ENCODE results near the gene PRSS48.

DNA sequence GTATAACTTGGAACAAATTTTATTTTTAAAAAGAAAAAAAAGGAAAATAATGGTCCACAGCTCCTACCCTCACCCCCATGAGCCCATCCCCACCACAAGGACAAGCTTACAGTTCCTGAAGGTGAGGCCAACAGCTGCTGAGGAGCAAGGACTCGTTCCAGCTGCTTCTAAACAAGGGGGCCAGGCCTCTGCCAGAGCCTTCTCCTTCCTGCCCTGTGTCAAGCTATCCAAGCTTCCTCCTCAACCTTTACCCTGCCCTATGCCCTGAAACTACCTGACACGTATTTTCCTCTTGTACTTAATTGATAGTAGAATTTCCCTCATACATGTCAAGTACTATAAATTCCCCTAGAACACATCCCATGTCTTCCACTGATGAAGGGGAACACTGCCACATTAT lies 39.7 kb downstream of the PRSS48 start:
- TF ChIP-seq, protein P1, sequence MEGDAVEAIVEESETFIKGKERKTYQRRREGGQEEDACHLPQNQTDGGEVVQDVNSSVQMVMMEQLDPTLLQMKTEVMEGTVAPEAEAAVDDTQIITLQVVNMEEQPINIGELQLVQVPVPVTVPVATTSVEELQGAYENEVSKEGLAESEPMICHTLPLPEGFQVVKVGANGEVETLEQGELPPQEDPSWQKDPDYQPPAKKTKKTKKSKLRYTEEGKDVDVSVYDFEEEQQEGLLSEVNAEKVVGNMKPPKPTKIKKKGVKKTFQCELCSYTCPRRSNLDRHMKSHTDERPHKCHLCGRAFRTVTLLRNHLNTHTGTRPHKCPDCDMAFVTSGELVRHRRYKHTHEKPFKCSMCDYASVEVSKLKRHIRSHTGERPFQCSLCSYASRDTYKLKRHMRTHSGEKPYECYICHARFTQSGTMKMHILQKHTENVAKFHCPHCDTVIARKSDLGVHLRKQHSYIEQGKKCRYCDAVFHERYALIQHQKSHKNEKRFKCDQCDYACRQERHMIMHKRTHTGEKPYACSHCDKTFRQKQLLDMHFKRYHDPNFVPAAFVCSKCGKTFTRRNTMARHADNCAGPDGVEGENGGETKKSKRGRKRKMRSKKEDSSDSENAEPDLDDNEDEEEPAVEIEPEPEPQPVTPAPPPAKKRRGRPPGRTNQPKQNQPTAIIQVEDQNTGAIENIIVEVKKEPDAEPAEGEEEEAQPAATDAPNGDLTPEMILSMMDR (conservative IDR thresholded peaks at IDR 0.05; ENCODE audit: low read depth, low read length) = no peak
- TF ChIP-seq POLR2A (IDR thresholded peaks at IDR 0.05; ENCODE audit: low read depth, low read length) (no peak), NFE2L2 (IDR thresholded peaks at IDR 0.05; ENCODE audit: low read depth, low read length) (no peak), FOS (IDR thresholded peaks at IDR 0.05; ENCODE audit: low read depth, low read length) (no peak), SMC3 (IDR thresholded peaks at IDR 0.05; ENCODE audit: low read depth, low read length) (no peak), RAD21 (IDR thresholded peaks at IDR 0.05; ENCODE audit: low read length) (no peak), CEBPB (IDR thresholded peaks at IDR 0.05; ENCODE audit: low read depth, low read length) (no peak), MXI1 (IDR thresholded peaks at IDR 0.05; ENCODE audit: borderline replicate concordance, low read depth, low read length) (no peak), MAFK (IDR thresholded peaks at IDR 0.05; ENCODE audit: low read depth, low read length) (no peak), CHD1 (IDR thresholded peaks at IDR 0.05; ENCODE audit: low read depth, low read length) (no peak), BHLHE40 (IDR thresholded peaks at IDR 0.05; ENCODE audit: low read depth, low read length) (no peak), RFX5 (IDR thresholded peaks at IDR 0.05; ENCODE audit: low read depth, low read length) (no peak)
- TF ChIP-seq, protein P2, sequence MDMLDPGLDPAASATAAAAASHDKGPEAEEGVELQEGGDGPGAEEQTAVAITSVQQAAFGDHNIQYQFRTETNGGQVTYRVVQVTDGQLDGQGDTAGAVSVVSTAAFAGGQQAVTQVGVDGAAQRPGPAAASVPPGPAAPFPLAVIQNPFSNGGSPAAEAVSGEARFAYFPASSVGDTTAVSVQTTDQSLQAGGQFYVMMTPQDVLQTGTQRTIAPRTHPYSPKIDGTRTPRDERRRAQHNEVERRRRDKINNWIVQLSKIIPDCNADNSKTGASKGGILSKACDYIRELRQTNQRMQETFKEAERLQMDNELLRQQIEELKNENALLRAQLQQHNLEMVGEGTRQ (IDR thresholded peaks at IDR 0.05; ENCODE audit: low read depth, low read length) = no peak
- TF ChIP-seq, protein P3, sequence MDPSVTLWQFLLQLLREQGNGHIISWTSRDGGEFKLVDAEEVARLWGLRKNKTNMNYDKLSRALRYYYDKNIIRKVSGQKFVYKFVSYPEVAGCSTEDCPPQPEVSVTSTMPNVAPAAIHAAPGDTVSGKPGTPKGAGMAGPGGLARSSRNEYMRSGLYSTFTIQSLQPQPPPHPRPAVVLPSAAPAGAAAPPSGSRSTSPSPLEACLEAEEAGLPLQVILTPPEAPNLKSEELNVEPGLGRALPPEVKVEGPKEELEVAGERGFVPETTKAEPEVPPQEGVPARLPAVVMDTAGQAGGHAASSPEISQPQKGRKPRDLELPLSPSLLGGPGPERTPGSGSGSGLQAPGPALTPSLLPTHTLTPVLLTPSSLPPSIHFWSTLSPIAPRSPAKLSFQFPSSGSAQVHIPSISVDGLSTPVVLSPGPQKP (IDR thresholded peaks at IDR 0.05; ENCODE audit: borderline replicate concordance, low read depth, low read length) = no peak

All from IMR-90 (cell line).